ENCODE data around the gene PLCB3.
"Not testable (repeated sequence)": the region's sequence is repeated elsewhere in the genome, so short reads cannot be mapped to it uniquely, and the experiment has no call there.

The PLCB3 gene

GRCh38 chr11:64243236-64243854 lies 8.0 kb upstream of the PLCB3 start:
- TF ChIP-seq, protein P1, sequence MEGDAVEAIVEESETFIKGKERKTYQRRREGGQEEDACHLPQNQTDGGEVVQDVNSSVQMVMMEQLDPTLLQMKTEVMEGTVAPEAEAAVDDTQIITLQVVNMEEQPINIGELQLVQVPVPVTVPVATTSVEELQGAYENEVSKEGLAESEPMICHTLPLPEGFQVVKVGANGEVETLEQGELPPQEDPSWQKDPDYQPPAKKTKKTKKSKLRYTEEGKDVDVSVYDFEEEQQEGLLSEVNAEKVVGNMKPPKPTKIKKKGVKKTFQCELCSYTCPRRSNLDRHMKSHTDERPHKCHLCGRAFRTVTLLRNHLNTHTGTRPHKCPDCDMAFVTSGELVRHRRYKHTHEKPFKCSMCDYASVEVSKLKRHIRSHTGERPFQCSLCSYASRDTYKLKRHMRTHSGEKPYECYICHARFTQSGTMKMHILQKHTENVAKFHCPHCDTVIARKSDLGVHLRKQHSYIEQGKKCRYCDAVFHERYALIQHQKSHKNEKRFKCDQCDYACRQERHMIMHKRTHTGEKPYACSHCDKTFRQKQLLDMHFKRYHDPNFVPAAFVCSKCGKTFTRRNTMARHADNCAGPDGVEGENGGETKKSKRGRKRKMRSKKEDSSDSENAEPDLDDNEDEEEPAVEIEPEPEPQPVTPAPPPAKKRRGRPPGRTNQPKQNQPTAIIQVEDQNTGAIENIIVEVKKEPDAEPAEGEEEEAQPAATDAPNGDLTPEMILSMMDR (IDR thresholded peaks at IDR 0.05; ENCODE audit: low read length, missing control alignments) = no peak
- no peak for DNase-seq (ENCODE audit: low read depth)
- no peak overlapping the region for H3K4me3 ChIP-seq (replicated peaks; ENCODE audit: low read depth, low read length)

GRCh38 chr11:64244107-64244506 lies 7.2 kb upstream of the PLCB3 start:
- no peak for DNase-seq (ENCODE audit: low read depth)
- TF ChIP-seq, protein P1 (IDR thresholded peaks at IDR 0.05; ENCODE audit: low read length, missing control alignments) = no peak
- H3K4me3 ChIP-seq (replicated peaks; ENCODE audit: low read depth, low read length) = no peak overlapping the region

DNA sequence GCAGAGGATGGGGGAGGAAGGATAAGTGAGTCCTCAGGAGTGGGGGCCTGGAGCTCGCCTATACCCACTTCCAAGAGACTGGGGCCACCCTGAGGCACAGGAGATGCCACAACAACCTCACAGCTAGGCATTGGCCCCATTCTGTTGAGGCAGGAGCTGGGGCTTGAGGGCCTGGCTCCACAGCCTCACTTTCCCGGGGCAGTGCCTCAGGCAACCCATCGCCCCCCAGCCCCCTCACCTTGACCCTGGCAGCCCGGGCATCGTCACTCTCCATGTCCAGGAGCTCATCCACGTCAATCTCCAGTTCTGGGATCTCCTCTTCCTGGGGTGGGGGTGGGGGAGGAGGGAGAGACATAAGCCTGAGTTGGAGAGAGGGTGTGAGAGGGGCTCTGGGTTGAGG lies 6.4 kb upstream of the PLCB3 start:
- TF ChIP-seq, protein P1 (IDR thresholded peaks at IDR 0.05; ENCODE audit: low read length, missing control alignments) = no peak
- no peak for DNase-seq (ENCODE audit: low read depth)
- H3K4me3 ChIP-seq (replicated peaks; ENCODE audit: low read depth, low read length) = peak overlapping the region; percentile 94

DNA sequence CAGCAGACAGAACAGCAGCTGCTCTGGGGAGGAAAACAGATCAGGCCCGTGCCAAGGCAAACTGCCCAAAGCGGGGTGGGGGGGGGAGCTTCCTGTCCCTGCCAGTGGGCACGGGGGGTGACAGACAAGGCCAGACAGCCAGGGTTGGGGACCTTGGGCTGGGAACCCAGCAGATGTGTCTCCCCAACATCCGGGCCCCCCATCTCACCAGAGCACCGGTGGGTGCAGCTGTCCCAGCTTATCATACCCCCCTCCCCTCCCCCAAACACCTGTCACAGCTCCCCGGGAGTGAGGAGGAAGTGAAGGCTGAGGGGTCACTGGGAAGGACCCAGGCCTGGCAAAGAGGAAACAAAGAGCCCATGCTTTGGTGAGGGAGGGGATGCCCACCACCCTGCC lies 5.9 kb upstream of the PLCB3 start:
- TF ChIP-seq, protein P1 (IDR thresholded peaks at IDR 0.05; ENCODE audit: low read length, missing control alignments) = no peak
- H3K4me3 ChIP-seq (replicated peaks; ENCODE audit: low read depth, low read length) = peak overlapping the region; percentile 94

DNA sequence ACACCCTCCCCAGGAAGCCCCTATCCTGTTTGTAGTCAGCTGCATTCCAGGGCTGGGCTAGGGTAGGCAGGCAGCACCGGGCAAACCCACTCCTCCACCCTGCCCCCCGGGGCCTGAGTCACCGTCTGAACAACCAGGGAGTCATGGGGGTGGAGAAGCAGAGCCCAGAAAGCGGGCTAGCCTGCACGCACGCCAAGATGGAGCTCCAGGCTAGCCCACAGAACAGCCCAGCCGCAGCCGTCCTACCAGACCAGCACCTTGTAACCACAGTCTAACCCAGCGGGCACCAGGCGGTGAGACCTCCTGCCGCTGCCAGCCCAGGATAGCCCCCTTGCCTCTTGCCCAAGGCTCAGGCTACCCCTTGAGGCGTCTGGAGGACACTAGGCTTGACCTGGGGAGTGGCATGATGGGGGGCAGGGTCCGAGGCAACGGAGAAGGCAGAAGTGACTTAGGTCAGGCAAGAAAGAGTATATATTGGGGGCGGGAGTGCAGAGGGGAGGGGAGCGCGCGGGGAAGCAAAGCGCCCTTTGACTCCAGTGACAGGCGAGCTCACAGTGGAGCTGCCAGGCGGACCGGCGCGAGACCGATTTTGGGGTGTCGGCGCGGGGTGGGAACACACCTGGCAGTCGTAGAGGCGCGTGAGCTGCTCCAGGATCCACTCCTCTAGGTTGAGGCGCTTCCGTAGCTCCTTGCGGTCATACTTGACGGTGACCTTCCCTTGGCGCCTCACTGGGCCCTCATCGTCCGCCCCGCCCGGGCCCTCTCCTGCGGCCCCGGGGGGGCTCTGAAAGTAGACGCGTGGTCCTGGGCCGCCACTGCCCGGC lies 5.3 kb upstream of the PLCB3 start:
- TF ChIP-seq, protein P1 (IDR thresholded peaks at IDR 0.05; ENCODE audit: low read length, missing control alignments) = no peak
- peak; percentile 82 for DNase-seq (ENCODE audit: low read depth)
- peak overlapping the region; percentile 94 for H3K4me3 ChIP-seq (replicated peaks; ENCODE audit: low read depth, low read length)

More for the DNA sequence above, 5.9 kb upstream of the PLCB3 start:
- no peak for DNase-seq (ENCODE audit: low read depth)

DNA sequence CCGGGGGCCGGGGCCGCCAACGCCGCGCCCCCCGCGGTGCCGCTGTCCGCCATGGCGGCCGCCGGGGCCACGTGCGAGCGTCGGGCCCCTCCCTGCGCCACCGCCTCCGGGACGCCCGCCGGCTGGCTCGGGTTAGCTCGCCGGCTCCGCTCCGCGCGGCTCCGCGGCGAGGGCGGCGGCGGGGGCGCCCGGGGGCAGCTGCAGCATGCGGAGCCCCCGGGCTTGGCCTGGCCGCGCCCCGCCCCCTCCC lies 4.8 kb upstream of the PLCB3 start:
- not testable (repeated sequence) for DNase-seq (ENCODE audit: low read depth)
- H3K4me3 ChIP-seq (replicated peaks; ENCODE audit: low read depth, low read length) = peak overlapping the region; percentile 94

- H3K4me3 ChIP-seq (replicated peaks; ENCODE audit: low read depth, low read length) = peak within 1 kb of the TSS; percentile 94
- TF ChIP-seq, protein P1 (IDR thresholded peaks at IDR 0.05; ENCODE audit: low read length, missing control alignments) = no peak
- DNase-seq (ENCODE audit: low read depth) = peak; percentile 84
Measured at GRCh38 chr11:64246871-64247728, 4.2 kb upstream of the PLCB3 start, which contains the start of gene PPP1R14B. Gene PPP1R14B (minus strand): TSS chr11:64246943. CDS start chr11:64246673, 270 bp downstream.
